Upper lobe of left lung (tissue), 4 donors: ENCODE data around the gene IGFLR1.

Source experiments
- CTCF ChIP-seq, 6 experiments: fragments of 450-650 bp in 4 of 6; fragments of 200-600 bp in 2 of 6; sonication (generic) in 2 of 6; IDR thresholded peaks; one replicate each; pipeline ENCODE4 v1.5.1; 2016 to 2019; ENCODE audit warnings: antibody characterized with exemption in 6 of 6
- EP300 ChIP-seq, 4 donors: sonication (generic); formaldehyde crosslinking; IDR thresholded peaks; one replicate each; pipeline ENCODE4 v1.5.1; 2017; ENCODE audit warnings: antibody characterized with exemption in 4 of 4, control low read depth in 2 of 4
- POLR2A ChIP-seq, 4 donors: fragments of 450-650 bp; IDR thresholded peaks; one replicate each; pipeline ENCODE4 v1.5.1; 2016 to 2017; ENCODE audit warnings: antibody characterized with exemption in 4 of 4, mild to moderate bottlenecking in 2 of 4

- TF ChIP-seq POLR2A (IDR thresholded peaks at IDR 0.05) (no peak), CTCF (IDR thresholded peaks at IDR 0.05) (no peak), EP300 (IDR thresholded peaks at IDR 0.05) (no peak)
These were observed 27.5 kb downstream of the IGFLR1 start for GRCh38 chr19:35714601-35715354.
